HepG2 (cell line): ENCODE measurements around the gene LRRN3. TPM values are rescaled to one million over a fixed set of nuclear protein-coding genes. Genes with fewer than 3 reads are reported as not detected.

ENCODE experiments used
- ATAC-seq: fragments of 200-7000 bp; cut with Tn5 transposase; 3 replicates; pipeline ENCODE4 v1.9.1; 2020; ENCODE audit warnings: mild to moderate bottlenecking, moderate library complexity
- BruUV-seq: library from RNA; stranded (reverse); fragments of 400-500 nt; replicated peaks from 2 replicates; lab custom pipeline; 2021; lab: Mats Ljungman, UMichigan
- CTCF ChIA-PET: fragments of 300-600 bp; formaldehyde crosslinking; extraction: SDS; loops from one replicate; lab custom pipeline; 2021; ENCODE audit warnings: low total read pairs, inconsistent platforms, low intra/inter-chr PET ratio; lab: Yijun Ruan, JAX
- POLR2A ChIA-PET: fragments of 350-600 bp; sonication (Branson Sonifier 250); formaldehyde crosslinking; loops from one replicate; lab custom pipeline; 2020; ENCODE audit warnings: antibody characterized with exemption, inconsistent platforms; lab: Yijun Ruan, JAX
- DNase-seq: peaks from one replicate; pipeline ENCODE4 v3.0.0-alpha.2; 2015; ENCODE audit warnings: low spot score
- FAIRE-seq: peaks from 3 replicates; lab custom pipeline; 2011; peaks lifted over from hg19 to GRCh38; lab: Jason Lieb, UNC
- H2AFZ ChIP-seq: one replicate; pipeline ENCODE4 v1.6.1; 2011; ENCODE audit warnings: low read length, inconsistent platforms
- H3K27ac ChIP-seq: fragments of 300-600 bp; 3 replicates; pipeline ENCODE4 v1.8.0; 2011; ENCODE audit warnings: mixed run types, mild to moderate bottlenecking, mixed read lengths, low read length, inconsistent platforms; ENCODE audit not compliant: insufficient read depth; ENCODE audit errors: extremely low read length
- H3K27me3 ChIP-seq, 2 experiments: fragments of 200-600 bp in 1 of 2; 2 replicates in 1 of 2; 3 replicates in 1 of 2; pipeline versions ENCODE4 v1.6.0 to v1.8.0; 2011; ENCODE audit warnings: low read length in 2 of 2, mild to moderate bottlenecking in 2 of 2, moderate library complexity in 2 of 2, inconsistent platforms in 1 of 2; ENCODE audit not compliant: insufficient read depth in 2 of 2, control insufficient read depth in 1 of 2
- H3K36me3 ChIP-seq, 2 experiments: fragments of 200-600 bp in 1 of 2; replicated peaks in 1 of 2; 2 replicates in 1 of 2; 3 replicates in 1 of 2; pipeline versions ENCODE4 v1.5.1 to v1.8.0; 2011; ENCODE audit warnings: low read length in 2 of 2, inconsistent platforms in 1 of 2; ENCODE audit not compliant: insufficient read depth in 2 of 2, control insufficient read depth in 1 of 2
- H3K4me1 ChIP-seq: 2 replicates; pipeline ENCODE4 v1.5.1; 2012; ENCODE audit warnings: low read length, inconsistent platforms; ENCODE audit not compliant: insufficient read depth
- H3K4me2 ChIP-seq: 2 replicates; pipeline ENCODE4 v1.6.0; 2011; ENCODE audit warnings: low read depth, low read length, inconsistent platforms
- H3K4me3 ChIP-seq, 3 experiments: fragments of 200-600 bp in 1 of 3; sonication (generic), shearing (Covaris generic) in 1 of 3; replicated peaks in 1 of 3; 2 replicates each; pipeline ENCODE4 v1.5.1; 2011 to 2016; ENCODE audit warnings: low read length in 3 of 3, inconsistent platforms in 2 of 3, low read depth in 2 of 3, mild to moderate bottlenecking in 2 of 3, control low read depth in 1 of 3, mixed read lengths in 1 of 3; ENCODE audit not compliant: insufficient read depth in 1 of 3
- H3K79me2 ChIP-seq: one replicate; pipeline ENCODE4 v1.6.1; 2011; ENCODE audit warnings: low read length, inconsistent platforms; ENCODE audit not compliant: insufficient read depth
- H3K9ac ChIP-seq: 2 replicates; pipeline ENCODE4 v1.6.0; 2011; ENCODE audit warnings: mild to moderate bottlenecking, low read depth, low read length, inconsistent platforms; ENCODE audit not compliant: insufficient read depth
- H3K9me3 ChIP-seq: 2 replicates; pipeline ENCODE4 v1.5.1; 2012; ENCODE audit warnings: mild to moderate bottlenecking, low read length
- H4K20me1 ChIP-seq: 2 replicates; pipeline ENCODE4 v1.6.0; 2011; ENCODE audit warnings: inconsistent platforms, mild to moderate bottlenecking, low read length, moderate library complexity; ENCODE audit not compliant: insufficient read depth
- CHCHD3 ChIP-seq: sonication (generic); formaldehyde crosslinking; IDR thresholded peaks from 2 replicates; pipeline ENCODE4 v1.8.0; 2022; ENCODE audit warnings: mild to moderate bottlenecking, missing genetic modification reagents, moderate library complexity
- DNMT1 ChIP-seq: sonication (generic); formaldehyde crosslinking; IDR thresholded peaks from 2 replicates; pipeline ENCODE4 v1.5.1; 2020; ENCODE audit warnings: mild to moderate bottlenecking, missing genetic modification reagents
- GPN1 ChIP-seq: sonication (generic); formaldehyde crosslinking; IDR thresholded peaks from 2 replicates; pipeline ENCODE4 v1.5.1; 2020; ENCODE audit warnings: missing genetic modification reagents, borderline replicate concordance
- MAZ ChIP-seq, 2 experiments: sonication (generic) in 1 of 2; formaldehyde crosslinking in 1 of 2; IDR thresholded peaks; 2 replicates each; pipeline versions ENCODE4 v1.5.0 to v1.6.1; 2012 to 2020; ENCODE audit warnings: low read depth in 2 of 2, mild to moderate bottlenecking in 2 of 2, borderline replicate concordance in 1 of 2, improper control_type of control experiment in 1 of 2, low read length in 1 of 2, missing genetic modification reagents in 1 of 2, moderate library complexity in 1 of 2
- NCOA1 ChIP-seq: sonication (generic); formaldehyde crosslinking; IDR thresholded peaks from 2 replicates; pipeline ENCODE4 v1.9.0; 2021; ENCODE audit warnings: missing genetic modification reagents
- SNAPC5 ChIP-seq: sonication (generic); formaldehyde crosslinking; IDR thresholded peaks from 2 replicates; pipeline ENCODE4 v1.8.1; 2023; ENCODE audit warnings: mild to moderate bottlenecking, missing genetic modification reagents, borderline replicate concordance
- STAT6 ChIP-seq: sonication (generic); formaldehyde crosslinking; IDR thresholded peaks from 2 replicates; pipeline ENCODE4 v1.4.0; 2020; ENCODE audit warnings: missing genetic modification reagents, mild to moderate bottlenecking, borderline replicate concordance
- ZBED4 ChIP-seq: sonication (generic); formaldehyde crosslinking; IDR thresholded peaks from 2 replicates; pipeline ENCODE4 v1.4.0; 2020; ENCODE audit warnings: missing genetic modification reagents, borderline replicate concordance
- ZNF513 ChIP-seq: sonication (generic); formaldehyde crosslinking; conservative IDR thresholded peaks from 2 replicates; pipeline ENCODE4 v1.5.0; 2020; ENCODE audit warnings: missing genetic modification reagents
- WGBS: methylation state at CpG from one replicate; pipeline ENCODE4 v1.1.6; 2017; ENCODE audit warnings: low lambda C conversion rate; 5-methylcytosine and 5-hydroxymethylcytosine counted together
- in situ Hi-C: cut with HindIII; loops from 2 replicates; pipeline ENCODE4 v1.10.0; 2017; ENCODE audit warnings: low pct_unique_long_range_greater_than_20kb; ENCODE audit not compliant: extremely low pct_ligation_motif_present
- intact Hi-C: fragments of 100-400 bp; cut with micrococcal nuclease; formaldehyde crosslinking; loops from one replicate; pipeline ENCODE4 v1.10.0; 2022; ENCODE audit not compliant: unreplicated experiment
- polyA plus RNA-seq, 8 experiments: library from polyadenylated mRNA; depleted of rRNA in 3 of 8; stranded (reverse) in 7 of 8; unstranded in 1 of 8; fragments of >200 nt; fragmentation: Illumina TruSeq in 4 of 8; extraction: Trizol in 4 of 8; gene quantifications; 2 replicates each; pipeline versions ENCODE4 v1.2.1 to v1.2.3, GENCODE V29; 2011 to 2016; ENCODE audit warnings: low read depth in 4 of 8, missing spikeins in 1 of 8, mixed read lengths in 1 of 8; ENCODE audit not compliant: insufficient read depth in 1 of 8
- total RNA-seq, 5 experiments: library from RNA; depleted of rRNA; stranded (reverse); fragments of >200 nt; fragmentation: Illumina TruSeq; extraction: Trizol; gene quantifications; 2 replicates each; pipeline ENCODE4 v1.2.3, GENCODE V29; 2016; ENCODE audit warnings: low read depth in 1 of 5

LRRN3 gene
- total and polyA plus RNA-seq, 2 of the 13 experiments (the other 11 are each of a cell fraction or from before 2014, with no cell fraction given) = 0.07 TPM; not detected in 1

- Histone ChIP-seq H3K79me2 (no peaks in the 10 kb centered on the region), H3K9ac (no peak overlapping the region), H4K20me1 (no peaks in the 10 kb centered on the region), H3K9me3 (no peaks in the 10 kb centered on the region), H3K4me1 (peaks cover 10% of the 10 kb centered on the region; the same call in 1 of the 2 replicates), H3K27me3 (no peaks in the 10 kb centered on the region), H3K36me3 (no peaks in the 10 kb centered on the region), H3K27ac (no peak overlapping the region), H3K4me2 (no peak overlapping the region), H2AFZ (no peak overlapping the region), H3K4me3 (no peak overlapping the region)
- WGBS = 70% methylated on average over 7 of the region's 7 CpGs
- no peak for FAIRE-seq
- ChIA-PET CTCF (no interaction called here), POLR2A (no interaction called here)
- ATAC-seq = no peak
- intact Hi-C loops = no loop called here
- no peak for DNase-seq
- in situ Hi-C loops = no loop called here
- BruUV-seq = no TSS peak
- TF ChIP-seq NCOA1 (CRISPR knock-in tag) = no peak
- no peak for TF ChIP-seq GPN1
- TF ChIP-seq ZNF513 (CRISPR knock-in tag) = no peak
- TF ChIP-seq ZBED4 (CRISPR knock-in tag) = no peak
- TF ChIP-seq MAZ (IDR thresholded peaks at IDR 0.05; ENCODE audit: borderline replicate concordance, low read depth, low read length) = no peak
- no peak for TF ChIP-seq MAZ (CRISPR knock-in tag; IDR thresholded peaks at IDR 0.05; ENCODE audit: low read depth)
- TF ChIP-seq STAT6 (CRISPR knock-in tag) = no peak
- TF ChIP-seq CHCHD3 = no peak
- TF ChIP-seq SNAPC5 = no peak
- TF ChIP-seq DNMT1 (CRISPR knock-in tag) = no peak
Measured at GRCh38 chr7:111049971-111050680, 40.8 kb upstream of the LRRN3 start.
